Measurements from ENCODE around the gene S100A14.
"Not testable (repeated sequence)": the region's sequence is repeated elsewhere in the genome, so short reads cannot be mapped to it uniquely, and the experiment has no call there.

S100A14 gene

DNA sequence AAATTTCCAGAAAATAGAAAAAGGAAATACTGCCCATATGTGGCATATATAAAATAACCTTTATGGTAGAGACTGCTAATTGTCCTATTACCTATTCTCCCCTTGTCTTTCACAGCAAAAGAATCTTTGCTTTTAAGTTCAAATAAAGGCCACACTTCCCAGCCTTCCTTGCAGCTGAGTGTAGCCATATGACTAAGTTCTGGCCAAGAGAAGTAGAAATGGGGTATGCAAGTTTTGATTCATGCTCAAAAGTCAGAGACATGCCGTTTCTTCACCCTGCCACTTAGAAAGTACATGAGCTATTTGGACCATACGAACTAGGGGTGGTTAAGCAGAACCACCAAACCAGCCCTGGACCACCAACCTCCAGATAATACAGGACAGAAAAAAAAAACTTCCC, 32.1 kb downstream of the S100A14 start:
- no peak for DNase-seq

DNA sequence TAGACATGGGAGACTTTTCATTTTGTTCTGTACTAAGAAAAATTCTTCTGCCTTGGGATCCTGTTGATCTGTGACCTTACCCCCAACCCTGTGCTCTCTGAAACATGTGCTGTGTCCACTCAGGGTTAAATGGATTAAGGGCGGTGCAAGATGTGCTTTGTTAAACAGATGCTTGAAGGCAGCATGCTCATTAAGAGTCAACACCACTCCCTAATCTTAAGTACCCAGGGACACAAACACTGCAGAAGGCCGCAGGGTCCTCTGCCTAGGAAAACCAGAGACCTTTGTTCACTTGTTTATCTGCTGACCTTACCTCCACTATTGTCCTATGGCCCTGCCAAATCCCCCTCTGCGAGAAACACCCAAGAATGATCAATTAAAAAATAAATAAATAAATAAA, 32.6 kb downstream of the S100A14 start:
- not testable (repeated sequence) for DNase-seq

DNA sequence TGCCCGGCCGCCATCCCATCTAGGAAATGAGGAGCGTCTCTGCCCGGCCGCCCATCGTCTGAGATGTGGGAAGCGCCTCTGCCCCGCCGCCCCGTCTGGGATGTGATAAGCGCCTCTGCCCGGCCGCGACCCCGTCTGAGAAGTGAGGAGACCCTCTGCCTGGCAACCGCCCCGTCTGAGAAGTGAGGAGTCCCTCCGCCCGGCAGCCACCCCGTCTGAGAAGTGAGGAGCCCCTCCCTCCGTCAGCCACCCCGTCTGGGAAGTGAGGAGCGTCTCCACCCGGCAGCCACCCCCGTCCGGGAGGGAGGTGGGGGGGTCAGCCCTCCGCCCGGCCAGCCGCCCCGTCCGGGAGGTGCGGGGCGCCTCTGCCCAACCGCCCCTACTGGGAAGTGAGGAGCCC, 33.3 kb downstream of the S100A14 start:
- DNase-seq, result not testable (repeated sequence)

DNA sequence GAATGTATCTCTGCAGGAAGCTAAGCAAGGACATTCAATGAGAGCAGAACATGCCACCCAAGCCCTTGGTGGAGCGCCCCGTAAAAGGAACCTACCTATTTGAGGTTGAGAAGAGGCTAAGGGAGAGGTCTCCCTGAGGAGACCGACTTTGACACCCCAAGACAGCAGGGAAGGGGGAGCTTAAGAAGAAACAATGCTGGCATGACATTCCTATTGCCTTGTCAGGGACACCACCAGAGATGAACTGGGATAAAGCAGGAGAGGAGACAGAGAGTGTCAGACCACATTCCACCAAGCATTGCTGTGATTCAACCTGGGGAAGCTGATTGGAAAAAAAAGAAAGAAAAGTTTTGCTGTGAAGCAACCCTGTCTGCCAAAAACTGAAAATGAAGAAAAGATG, 37.2 kb downstream of the S100A14 start:
- no peak for DNase-seq

DNA sequence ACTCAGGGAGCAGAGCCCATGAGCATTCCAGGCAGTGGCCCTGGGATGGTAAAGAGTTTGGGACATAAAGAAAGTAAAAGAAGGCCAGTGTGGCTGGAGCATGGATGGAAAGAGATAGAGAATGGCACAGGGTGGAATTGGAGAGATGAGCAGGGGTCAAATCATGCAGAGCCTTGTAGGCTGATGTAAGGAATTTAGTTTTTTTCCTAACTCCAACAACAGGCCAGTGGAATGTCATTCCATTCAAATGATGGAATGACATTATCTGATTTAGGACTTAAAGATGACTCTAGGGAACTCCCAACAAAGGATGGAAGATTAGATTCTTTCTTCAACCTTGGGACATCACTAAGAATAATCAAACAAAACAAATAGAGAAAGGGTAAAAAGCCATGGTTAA, 37.6 kb downstream of the S100A14 start:
- DNase-seq, result no peak

DNA sequence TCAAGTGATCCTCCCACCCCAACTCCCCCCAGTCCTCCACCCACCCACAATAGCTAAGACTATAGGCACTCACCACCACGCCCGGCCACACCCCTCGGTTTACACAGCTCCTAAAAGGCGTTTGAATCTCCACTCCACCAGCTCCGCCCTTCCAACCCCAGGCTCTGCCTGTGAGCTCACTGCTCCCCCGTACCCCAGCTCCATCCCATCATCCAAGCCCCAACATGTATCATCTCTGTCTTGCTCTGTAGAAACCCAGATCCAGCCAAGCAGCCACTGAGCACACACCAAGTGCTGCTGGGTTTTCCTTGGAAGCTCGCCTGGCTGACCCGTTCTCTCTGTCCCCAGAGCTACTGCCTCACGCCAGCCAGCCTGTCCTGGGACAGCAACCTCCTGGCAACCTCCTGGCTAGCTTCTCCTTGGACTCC, 38.5 kb downstream of the S100A14 start:
- no peak for DNase-seq

DNA sequence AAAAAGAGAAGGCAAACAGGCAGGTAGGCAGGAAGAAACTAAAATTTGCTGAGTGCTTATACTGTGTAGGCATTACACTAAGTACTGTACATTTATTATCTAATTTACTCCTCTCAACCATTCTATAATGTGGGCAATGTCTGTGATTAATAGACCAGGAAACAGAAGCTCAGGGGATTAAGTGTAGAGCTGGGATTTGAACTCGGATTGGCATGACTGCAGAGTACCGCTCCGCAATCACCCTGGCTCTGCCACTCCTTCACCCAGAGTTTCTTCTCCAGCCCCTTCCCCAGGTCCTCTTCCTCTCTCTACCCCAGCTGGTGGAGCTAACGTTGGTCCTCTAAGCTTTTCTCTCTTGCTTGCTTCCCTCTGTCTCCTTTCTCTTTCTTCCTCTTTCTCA, 39.0 kb downstream of the S100A14 start:
- DNase-seq, result no peak

DNA sequence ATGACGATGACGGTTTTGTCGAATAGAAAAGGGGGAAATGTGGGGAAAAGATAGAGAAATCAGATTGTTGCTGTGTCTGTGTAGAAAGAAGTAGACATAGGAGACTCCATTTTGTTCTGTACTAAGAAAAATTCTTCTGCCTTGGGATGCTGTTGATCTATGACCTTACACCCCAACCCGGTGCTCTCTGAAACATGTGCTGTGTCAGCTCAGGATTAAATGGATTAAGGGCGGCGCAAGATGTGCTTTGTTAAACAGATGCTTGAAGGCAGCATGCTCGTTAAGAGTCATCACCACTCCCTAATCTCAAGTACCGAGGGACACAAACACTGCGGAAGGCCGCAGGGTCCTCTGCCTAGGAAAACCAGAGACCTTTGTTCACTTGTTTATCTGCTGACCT, 40.6 kb downstream of the S100A14 start:
- DNase-seq, result not testable (repeated sequence)

DNA sequence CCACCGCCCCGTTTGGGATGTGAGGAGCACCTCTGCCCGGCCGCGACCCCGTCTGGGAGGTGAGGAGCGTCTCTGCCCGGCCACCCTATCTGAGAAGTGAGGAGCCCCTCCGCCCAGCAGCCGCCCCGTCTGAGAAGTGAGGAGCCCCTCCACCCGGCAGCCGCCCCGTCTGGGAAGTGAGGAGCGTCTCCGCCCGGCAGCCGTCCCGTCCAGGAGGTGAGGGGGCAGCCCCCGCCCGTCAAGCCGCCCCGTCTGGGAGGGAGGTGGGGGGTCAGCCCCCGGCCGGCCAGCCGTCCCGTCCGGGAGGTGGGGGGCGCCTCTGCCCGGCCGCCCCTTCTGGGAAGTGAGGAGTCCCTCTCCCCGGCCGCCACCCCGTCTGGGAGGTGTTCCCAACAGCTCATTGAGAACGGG, 41.0 kb downstream of the S100A14 start:
- DNase-seq, result not testable (repeated sequence)

DNA sequence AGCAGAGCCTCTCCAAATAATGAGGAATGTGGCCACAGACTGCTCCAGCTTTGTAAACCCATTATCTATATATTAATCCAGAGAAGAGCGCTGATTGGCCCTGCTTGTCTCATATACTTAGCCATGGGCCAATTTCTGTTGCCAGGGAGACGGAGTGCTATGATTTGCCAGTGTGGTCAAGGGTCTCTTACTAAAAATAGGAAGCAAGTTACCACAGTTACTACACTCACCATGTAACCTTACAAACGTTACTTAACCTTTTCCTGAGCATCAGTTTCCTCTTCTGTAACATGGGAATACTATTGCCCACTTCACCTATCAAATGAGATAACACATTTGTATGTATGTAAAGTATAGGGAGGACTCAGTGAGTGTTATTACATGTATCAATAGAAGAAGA, 42.8 kb downstream of the S100A14 start:
- no peak for DNase-seq

DNA sequence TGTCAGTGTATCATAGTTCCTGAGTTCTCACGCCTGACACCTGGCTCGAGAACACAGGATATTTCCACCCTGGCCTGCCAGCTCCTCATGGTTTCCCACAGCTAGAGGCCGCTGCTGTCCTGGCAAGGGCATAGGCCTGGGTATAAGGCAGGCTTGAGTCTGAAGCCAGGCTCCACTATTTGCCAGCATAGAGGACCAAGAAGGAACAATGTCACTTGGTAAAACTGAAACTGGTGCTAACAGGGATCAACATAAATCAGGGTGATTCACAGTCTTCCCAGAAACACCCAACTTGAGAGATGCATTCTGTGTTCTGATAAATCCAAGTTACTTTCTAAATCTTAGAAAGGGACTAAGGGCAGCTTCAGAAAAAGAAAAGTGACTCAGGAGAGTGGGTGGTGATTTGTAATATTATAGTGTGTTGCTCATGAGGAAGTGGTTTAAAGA, 43.5 kb downstream of the S100A14 start:
- peak; percentile 40 for DNase-seq

DNA sequence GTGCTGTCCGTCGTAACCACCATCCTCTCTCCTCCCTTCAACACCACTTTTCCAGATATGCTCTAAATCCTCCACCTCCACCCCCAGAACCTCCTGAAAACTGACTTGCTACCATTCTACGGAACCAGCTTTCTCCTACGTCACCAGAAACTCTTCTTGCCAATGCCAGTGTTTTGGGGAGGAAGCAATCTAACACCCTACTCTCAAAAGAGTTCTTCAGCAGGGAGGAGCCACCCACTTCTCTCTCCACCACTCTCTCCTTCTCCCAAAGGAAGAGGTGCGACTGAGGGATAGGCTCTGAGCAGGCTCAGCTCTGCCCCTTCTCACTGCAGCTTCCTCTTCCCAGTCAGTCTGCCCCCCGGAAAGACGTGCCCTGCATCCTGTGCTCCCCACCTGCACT, 44.4 kb downstream of the S100A14 start:
- no peak for DNase-seq

DNA sequence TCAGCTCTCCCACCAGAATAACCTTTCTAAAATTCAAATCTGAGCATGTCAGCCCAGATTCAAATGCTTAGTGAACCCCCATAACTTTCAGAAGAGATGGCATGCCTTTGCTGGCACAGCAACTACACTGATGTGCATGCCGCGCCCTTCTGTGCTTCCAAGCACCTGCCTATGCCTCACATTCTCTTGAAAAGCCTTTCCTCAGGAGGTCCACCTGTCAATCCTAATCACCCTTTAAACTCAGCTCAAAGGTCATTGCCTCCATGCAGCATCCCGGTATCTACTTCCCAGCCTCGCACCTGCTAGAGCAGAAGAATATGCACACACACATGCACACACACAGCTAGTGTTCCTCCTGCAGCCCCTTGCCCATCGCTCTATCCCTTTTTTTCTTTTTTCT, 45.3 kb downstream of the S100A14 start:
- no peak for DNase-seq

DNA sequence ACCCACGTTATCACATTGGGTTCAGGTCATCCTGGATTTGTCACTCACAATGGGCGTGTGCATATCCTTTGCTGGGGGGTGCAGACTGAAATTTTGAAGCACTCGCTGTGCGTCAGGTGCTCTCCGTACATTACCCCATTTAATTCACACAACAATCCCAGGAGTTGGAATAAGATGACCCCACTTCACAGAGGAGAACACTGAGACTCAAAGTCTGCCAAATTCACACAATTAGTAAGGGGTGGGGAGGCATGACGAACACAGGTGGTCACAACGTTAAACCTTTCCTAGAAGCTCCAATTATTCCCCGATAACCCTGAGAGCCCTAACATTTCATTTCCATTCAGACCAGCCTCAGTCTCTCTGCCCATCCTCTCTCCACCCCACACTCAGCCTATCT, 46.7 kb downstream of the S100A14 start:
- DNase-seq, result no peak

DNA sequence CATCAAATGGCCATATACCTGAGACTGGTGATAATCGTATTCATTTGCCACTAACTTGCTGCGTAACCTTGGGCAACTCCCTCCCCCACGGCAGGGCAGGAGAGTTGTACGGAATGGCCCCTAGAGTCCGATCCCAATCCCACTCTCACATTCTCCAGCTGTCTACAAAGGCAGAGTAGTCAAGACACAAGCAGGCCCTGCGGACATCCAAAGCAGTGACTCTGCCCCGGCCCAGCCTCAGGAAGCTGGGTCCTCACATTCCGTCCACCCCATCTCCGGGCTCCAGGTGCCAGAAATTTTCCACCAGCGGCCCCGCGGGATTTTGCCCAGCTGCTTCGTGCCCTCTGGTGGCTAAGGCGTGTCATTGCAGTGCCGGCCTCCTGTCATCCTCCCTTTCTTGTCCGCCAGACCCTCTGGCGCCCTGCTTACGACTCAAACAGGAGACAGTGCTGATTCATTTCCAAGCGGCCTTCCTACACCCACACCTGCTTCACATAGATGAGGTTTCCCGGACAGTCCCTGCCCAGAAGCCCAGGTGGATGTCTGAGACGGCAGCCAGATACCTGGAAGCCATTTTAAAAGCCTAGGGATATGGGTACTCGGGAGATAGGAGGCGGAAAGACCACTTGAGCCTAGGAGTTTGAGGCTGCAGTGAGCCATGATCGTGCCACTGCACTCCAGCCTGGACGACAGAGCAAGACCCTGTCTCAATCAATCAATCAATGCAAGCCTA, 47.6 kb downstream of the S100A14 start:
- DNase-seq, result peak; percentile 75

DNA sequence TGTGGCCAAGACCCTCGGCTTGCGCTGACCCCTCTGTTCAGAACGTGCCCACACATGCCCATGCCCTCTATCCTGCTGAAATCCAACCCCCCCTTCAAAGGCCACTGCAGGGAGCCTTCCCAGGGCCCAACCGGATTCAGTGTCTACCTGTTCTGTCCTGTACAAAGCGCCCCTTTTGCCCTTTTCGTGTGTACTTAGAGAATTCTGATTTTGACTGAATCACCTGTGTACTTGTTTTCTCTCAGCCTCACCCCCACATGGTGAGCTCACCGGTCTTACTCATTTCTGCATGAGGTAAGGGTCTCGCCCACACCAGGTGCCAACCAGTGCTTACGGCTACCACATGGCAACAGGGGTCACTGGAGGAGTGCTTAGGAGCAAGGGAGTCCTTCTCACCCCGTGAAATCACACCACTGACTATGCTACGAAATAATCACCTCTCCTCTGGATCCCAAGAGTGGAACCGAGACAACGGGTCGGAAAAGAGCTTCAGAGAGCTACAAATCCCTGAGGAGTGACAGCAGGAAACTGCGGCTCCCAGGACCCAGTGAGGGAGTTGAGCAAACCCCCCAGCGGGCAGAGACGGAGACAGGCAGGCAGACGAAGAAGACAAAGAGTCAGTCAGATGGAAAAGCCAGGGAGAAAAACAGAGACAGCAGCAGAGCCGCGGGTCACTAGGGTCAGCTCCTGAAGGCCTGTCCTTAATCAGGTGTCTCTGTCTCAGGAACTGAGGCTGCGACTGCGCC, 48.3 kb downstream of the S100A14 start:
- DNase-seq, result no peak

DNA sequence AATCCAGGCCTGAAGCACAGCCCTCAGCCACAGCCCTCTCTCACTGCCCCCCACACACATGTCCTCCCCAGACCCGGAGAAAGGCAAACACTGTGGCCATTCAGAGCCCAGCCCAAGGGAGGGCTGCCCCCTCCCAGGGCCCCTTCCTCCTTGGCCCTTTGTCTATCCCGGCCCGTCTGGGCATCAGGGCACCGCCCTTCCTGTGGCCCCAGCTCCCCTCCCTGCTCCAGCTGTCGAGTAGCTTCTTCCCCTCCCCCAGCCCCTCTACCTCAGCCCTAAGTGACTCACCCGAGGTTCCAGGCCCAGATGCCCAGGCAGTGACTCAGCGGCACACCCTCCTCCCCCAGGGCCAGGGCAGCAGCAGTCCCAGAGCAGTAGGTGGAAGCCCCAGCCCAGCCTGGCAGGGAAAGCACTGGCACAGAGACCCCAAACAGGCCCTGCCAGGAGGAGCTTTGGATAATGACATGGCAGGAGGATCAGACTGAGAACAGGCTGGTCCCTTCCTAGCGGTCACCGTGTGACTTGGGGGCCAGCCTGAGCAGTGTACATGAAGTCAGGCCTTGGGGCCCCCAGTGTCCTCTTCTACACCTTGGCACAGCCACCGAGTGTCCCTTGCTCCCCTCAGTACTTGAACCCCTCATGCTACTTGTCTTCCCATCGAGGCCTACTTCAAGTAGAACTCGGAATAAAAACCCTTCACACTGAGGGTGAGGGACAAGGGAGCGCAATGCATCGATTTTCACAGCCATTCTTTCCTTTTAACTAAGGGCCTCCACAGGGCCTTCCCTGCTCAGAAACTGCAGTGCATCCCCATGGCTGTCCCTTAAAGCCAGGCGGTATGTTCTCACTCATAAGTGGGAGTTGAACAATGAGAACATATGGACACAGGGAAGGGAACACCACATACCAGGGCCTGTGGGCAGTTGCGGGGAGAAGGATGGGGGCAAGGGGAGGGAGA, 49.4 kb downstream of the S100A14 start:
- DNase-seq, result peak; percentile 88

DNA sequence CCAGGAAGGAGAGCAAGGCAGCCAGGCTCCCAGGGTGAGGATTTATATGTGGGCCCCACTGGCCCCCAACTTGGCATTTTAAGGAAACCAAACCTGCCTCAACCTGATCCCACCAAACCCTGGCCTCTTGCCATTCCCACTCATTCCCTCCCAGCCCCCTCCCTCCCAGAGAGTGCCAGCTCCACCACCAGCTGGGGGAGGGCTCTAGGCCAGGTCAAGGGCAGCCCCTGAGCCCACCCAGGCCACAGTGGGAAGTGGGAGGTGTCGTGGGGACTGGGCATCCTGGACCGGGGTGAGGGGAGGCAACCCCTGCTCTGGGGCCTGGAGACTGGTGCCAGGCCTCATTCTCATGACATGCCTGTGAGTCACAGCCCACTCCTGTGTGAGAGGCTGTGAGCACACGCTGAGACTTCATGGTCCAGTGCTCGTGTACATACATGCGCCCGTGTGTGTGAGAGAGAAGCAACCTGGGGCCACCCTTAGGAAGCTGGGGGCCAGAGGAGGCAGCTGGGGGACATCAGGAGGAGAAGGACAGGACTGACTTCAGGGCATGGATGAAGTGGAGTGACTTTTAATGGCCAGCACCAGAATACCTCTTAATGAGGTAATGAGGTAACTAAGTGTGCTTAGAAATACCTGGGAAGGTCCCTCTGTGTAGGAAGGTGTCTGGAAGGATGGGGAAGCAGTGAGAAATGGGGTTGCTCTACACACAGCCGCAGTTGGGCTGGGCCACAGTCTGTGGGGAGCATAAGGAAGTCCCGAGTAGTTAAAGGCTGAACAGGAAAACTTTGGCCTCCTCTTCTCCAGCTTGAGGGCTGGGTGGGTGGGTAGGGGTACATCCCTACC, 50.4 kb downstream of the S100A14 start, which contains the start of gene S100A2:
S100A2 (minus strand) TSS at position 316 of the 846 bp plus-strand sequence. CDS start 1,967 bp downstream, outside the sequence.
- peak; percentile 38 for DNase-seq

Measured in activated gamma-delta T cell treated with Interleukin-2 at 50 U/mL for 16 hours (primary cell).